CD4-positive, alpha-beta T cell treated with Interferon gamma for 1 hour (primary cell): ENCODE data around the gene ZNF467.

Source experiments
- DNase-seq: peaks from one replicate; pipeline ENCODE4 v3.0.0-alpha.2; 2020

ZNF467 gene

GRCh38 chr7:149736478-149737360 is 36.7 kb downstream of the ZNF467 start:
- DNase-seq: no peak

DNA sequence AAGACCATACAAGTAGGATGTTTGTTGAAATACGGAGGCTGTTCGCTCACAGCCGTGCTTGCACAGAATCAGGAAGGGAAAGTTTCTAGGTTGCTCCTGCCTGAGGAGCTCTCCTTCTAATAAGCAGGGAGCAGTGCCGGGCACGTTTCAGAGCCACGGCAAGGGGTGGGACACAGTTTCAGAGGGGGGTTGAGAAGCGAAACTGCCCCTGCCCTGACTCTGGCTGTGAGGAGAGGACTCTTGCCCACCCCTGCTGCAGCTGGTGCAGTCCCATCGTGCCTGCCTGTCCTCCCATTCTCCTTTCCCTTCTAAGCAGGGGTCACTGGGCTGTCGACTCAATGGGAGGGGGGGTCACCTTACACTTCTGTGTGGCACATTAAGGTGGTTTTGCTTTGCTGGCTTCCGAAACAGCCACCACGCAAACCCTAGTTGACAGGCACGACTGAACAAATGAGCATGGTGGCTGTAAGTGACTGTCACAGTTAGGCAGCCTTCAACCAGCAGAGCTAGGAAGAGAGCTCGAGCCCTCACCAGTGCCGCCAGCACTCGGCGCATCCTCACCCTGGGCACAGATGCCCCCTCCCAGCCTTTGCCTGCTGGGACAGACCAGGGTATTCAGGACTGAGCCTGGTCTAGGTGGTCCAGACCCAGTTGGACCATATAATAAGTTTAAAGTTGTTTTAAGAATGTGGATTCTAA is 37.5 kb downstream of the ZNF467 start:
- no peak for DNase-seq

DNA sequence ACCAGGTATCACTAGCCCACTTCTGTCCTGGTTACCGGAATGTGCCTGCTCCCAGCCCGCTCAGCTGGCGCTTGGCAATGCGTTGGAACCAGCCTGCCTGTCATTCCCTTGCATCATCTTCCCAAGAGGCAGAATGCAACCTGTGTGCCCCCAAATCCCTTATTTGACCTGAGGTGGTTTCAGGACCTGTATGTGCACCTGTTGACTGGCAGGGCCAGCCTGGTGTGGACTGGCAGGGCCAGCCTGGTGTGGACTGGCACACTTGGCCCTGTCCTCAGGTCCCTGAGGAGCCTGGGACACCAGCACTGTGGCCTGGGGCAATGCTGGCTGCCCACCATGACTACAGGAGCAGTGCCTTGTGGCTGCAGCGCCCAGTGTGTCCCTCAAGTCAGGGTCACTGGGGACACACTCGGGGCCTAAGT is 38.2 kb downstream of the ZNF467 start:
- DNase-seq: no peak

DNA sequence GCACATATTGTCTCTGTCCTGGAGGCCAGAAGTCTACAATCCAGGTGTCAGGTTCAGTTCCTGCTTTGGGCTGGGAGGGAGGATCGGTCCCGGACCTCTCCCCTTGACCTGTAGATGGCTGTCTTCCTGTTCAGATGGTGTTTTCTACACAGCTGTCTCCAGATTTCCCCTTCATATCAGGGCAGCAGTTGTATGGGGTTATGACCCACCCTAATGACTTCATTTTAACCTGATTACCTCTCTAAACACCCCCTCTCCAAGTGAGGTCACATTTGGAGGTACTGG is 38.7 kb downstream of the ZNF467 start:
- no peak for DNase-seq

- DNase-seq: no peak
These were observed 39.2 kb downstream of the ZNF467 start for GRCh38 chr7:149733924-149734790.

DNA sequence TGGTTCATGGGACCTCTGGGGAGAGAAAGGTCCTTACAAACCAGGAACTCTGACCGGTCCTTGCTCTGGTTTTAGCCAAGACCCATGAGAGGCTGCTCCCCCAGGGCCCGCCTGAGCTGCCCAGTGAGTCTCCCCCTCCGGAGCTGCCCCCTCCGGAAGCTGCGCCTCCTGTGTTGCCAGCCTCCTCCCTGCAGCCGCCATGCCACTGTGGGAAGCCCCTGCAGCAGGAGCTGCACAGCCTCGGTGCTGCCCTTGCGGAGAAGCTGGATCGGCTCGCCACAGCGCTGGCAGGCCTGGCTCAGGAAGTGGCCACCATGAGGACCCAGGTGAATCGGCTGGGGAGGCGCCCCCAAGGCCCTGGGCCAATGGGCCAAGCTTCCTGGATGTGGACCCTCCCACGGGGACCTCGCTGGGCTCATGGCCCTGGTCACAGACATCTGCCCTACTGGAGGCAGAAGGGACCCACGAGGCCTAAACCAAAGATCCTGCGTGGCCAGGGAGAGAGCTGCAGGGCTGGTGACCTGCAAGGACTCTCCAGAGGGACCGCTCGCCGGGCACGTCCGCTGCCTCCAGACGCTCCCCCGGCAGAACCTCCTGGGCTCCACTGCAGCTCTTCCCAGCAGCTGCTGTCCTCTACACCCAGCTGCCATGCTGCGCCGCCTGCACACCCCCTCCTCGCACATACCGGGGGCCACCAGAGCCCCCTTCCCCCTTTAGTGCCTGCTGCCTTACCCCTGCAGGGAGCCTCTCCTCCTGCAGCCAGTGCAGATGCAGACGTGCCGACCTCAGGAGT is 40.1 kb downstream of the ZNF467 start:
- no peak for DNase-seq

- DNase-seq: no peak
These were observed 40.8 kb downstream of the ZNF467 start for GRCh38 chr7:149732611-149733010.

DNA sequence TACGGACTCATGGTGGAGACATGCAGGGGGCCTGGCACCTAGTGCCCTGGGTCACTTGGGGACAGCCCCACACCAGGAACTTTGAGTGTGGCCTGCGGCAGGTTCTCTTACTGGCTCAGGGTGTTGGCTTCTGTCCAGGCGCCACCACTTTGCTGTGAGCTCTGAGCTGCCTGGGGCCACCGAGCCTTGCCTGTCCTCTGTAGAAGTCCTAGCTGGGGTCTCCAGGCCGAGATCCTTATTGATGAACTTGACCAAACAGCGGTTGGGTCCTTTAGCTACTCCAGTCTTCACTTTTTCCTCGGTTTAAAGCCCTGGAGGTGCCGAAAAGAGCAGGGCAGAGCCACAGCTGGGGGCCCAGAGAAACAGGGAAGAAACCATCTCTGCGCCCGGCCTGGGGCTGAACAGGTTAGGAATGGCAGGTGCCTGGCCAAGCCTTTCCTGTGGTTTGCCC is 41.3 kb downstream of the ZNF467 start:
- DNase-seq: no peak

DNA sequence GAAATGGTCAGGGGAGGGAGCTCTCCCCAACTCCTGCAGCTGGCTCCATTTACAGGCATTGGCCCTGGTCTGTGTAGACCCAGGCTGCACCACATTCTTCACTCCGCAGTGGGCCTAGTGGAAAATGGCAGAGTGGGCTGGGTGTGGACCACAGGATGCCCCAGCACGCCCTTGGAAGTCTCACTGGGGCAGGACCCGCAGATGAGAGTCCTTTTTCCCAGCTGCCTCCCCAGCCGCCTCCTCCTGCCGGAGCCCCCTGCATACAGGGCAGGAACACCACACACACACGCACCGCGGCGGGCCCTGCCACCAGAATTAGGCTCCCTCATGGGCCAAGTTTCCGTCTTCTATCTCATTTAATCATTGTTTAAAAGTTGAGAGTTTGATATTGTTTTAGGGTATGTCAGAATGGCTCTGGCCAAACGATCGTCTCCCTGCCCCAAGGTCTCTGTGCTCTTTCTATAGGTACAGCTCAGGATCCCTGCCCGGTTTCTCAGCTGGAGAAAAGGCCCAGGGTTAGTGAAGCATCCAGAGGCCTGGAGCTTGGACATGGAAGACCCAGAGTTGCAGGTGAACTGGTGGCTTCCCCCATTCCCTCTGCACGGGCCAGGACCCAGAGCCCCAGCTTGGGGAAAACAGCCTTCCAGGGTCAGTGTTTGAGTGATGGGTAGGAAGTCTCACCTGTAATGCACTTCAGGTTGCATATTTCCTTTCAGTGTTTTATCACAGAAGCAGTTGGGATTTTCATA is 42.0 kb downstream of the ZNF467 start:
- no peak for DNase-seq

GRCh38 chr7:149729983-149730801 is 43.2 kb downstream of the ZNF467 start:
- no peak for DNase-seq

- no peak for DNase-seq
These were observed 43.8 kb downstream of the ZNF467 start for GRCh38 chr7:149729586-149729982.

- DNase-seq: no peak
These were observed 44.7 kb downstream of the ZNF467 start for GRCh38 chr7:149728491-149729375.

GRCh38 chr7:149727899-149728476 is 45.4 kb downstream of the ZNF467 start:
- DNase-seq: no peak

- DNase-seq: no peak
These were observed 46.1 kb downstream of the ZNF467 start for GRCh38 chr7:149727053-149727898.

DNA sequence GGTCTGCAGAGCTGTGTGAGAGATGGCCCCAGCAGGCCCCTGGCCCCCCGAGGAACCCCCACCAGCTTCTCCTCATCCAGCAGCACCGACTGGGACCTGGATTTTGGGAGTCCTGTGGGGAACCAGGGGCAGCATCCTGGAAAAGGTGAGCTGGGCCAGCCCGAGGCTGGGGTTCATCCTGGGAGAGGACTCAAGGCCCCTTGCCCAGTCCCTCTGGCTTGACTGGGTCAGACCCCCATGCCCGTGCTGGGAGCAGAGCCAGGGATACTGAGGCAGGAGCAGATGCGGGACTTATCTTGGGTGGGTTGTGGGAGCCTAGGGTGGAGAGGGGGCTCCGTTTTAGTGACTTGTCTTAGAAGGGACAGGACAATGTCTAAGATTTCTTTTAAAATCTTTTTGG is 47.5 kb downstream of the ZNF467 start:
- no peak for DNase-seq

GRCh38 chr7:149725426-149725821 is 48.0 kb downstream of the ZNF467 start:
- no peak for DNase-seq

DNA sequence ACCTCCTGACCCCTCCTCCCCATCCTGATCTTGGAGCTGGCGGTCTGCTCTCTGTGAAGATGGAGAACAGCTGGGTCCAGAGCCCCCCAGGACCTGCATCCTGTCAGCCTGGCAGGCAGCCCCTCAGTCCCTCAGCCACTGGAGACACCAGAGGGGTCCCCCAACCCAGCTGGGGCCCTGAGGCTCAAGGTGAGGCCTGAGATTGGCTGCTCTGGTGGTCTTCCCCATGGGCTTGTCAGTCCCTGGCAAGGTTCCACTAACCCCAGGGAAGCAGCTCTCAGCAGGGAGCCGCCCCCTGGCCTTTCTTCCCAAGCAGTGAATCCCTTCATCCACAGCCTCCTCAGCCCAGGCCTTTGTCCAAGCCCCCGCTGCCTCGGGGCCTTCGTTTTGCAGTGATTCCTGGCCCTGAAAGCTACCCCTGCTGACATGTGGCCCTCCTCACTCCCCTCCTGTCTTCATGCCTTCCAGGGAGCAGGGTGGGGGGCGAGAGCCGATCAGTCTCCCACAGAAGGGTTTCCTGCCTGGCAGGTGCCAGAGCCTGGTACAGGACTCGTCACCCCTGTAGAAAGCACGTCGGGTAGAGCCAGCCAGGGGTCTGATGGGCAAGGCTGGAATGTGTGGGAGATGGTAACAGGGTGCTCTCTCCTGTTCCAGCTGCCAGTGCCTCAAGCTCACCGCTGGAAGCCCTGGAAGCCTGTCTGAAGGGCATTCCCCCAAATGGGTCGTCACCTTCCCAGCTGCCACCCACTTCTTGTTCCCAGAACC is 48.5 kb downstream of the ZNF467 start:
- no peak for DNase-seq
